ENCODE results near the gene MAB21L3.

DNA sequence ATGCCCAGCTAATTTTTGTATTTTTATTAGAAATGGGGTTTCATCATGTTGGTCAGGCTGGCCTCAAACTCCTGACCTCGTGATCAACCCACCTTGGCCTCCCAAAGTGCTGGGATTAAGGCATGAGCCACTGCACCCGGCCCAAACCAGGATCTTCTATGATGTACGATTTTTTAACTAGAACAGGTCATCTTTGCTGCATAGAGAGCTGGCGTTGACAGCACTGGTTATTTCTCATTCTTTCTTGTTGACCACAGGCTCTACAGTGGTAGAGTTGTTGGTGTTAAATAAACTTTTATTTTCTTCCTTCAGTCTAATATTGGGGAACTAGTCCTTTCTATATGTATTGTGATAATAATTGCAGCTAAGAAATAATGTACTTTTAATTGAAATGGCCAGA, 3.8 kb upstream of the MAB21L3 start:
- TF ChIP-seq, protein P1, sequence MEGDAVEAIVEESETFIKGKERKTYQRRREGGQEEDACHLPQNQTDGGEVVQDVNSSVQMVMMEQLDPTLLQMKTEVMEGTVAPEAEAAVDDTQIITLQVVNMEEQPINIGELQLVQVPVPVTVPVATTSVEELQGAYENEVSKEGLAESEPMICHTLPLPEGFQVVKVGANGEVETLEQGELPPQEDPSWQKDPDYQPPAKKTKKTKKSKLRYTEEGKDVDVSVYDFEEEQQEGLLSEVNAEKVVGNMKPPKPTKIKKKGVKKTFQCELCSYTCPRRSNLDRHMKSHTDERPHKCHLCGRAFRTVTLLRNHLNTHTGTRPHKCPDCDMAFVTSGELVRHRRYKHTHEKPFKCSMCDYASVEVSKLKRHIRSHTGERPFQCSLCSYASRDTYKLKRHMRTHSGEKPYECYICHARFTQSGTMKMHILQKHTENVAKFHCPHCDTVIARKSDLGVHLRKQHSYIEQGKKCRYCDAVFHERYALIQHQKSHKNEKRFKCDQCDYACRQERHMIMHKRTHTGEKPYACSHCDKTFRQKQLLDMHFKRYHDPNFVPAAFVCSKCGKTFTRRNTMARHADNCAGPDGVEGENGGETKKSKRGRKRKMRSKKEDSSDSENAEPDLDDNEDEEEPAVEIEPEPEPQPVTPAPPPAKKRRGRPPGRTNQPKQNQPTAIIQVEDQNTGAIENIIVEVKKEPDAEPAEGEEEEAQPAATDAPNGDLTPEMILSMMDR (IDR thresholded peaks at IDR 0.05), result no peak
- TF ChIP-seq EZH2 (IDR thresholded peaks at IDR 0.05) (no peak), EZH2phosphoT487 (IDR thresholded peaks at IDR 0.05) (no peak)
